ENCODE data around the gene SPECC1. TPM values are rescaled to one million over a fixed set of nuclear protein-coding genes. Genes with fewer than 3 reads are reported as not detected.

SPECC1 gene
- total RNA-seq, 6 donors from 2014 or later = 21.8 to 65.0 (median 33.9) TPM

DNA sequence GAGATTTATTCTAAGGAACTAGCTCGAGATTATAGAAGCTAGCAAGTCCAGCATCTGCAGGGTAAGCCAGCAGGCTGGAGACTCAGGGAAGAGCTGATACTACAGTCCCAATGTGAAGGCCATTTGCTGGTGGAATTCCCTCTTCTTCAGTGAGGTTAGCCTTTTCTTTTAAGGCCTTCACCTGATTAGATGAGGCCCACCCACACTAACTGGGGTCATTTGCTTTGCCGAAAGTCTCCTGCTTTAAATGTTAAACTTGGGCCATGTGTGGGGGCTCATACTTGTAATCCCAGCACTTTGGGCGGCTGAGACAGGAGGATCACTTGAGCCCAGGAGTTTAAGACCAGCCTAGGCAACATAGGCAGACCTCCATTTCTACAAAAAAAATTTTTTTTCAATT, 289.9 kb downstream of the SPECC1 start:
- H3K4me3 ChIP-seq = no peak overlapping the region
- no peak for ATAC-seq (ENCODE audit: low FRiP score in 2 of 2)
- DNase-seq = no peak
- no peaks in the 10 kb centered on the region for H3K9me3 ChIP-seq
- H3K27ac ChIP-seq = no peak overlapping the region
- no peaks in the 10 kb centered on the region for H3K36me3 ChIP-seq
- H3K27me3 ChIP-seq = no peaks in the 10 kb centered on the region
- no peaks in the 10 kb centered on the region for H3K4me1 ChIP-seq
- TF ChIP-seq, protein P1, sequence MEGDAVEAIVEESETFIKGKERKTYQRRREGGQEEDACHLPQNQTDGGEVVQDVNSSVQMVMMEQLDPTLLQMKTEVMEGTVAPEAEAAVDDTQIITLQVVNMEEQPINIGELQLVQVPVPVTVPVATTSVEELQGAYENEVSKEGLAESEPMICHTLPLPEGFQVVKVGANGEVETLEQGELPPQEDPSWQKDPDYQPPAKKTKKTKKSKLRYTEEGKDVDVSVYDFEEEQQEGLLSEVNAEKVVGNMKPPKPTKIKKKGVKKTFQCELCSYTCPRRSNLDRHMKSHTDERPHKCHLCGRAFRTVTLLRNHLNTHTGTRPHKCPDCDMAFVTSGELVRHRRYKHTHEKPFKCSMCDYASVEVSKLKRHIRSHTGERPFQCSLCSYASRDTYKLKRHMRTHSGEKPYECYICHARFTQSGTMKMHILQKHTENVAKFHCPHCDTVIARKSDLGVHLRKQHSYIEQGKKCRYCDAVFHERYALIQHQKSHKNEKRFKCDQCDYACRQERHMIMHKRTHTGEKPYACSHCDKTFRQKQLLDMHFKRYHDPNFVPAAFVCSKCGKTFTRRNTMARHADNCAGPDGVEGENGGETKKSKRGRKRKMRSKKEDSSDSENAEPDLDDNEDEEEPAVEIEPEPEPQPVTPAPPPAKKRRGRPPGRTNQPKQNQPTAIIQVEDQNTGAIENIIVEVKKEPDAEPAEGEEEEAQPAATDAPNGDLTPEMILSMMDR (IDR thresholded peaks at IDR 0.05) = no peak
- TF ChIP-seq POLR2A (IDR thresholded peaks at IDR 0.05) (no peak), POLR2AphosphoS5 (IDR thresholded peaks at IDR 0.05) (no peak), EP300 (IDR thresholded peaks at IDR 0.05) (no peak)
- WGBS, 2 donors = 82 to 100% methylated on average over 2 to 3 of the region's 3 CpGs

DNA sequence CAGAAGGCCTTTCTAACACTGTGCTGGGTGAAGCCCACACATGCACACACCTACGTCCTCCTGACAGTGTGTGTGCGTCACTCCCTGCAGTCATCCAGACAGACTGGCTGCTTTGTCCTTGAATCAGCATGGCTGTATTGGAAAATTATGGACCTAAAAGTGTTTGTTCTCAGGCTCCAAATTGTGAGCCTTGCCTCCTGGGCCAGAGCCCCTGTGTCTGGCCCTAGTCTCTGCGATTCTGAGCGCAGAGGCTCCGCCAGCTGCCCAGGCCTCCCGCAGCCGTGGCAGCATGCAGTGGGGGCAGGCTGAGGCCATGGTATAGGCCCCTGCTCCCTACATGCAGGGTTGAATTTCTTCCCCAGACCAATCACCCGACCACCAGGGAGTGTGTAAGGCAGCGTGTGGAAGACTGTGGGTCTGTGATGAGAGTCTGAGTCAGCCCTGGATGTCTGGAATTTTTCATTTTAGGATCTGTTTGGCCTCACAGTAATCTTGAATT, 291.3 kb downstream of the SPECC1 start:
- no peaks in the 10 kb centered on the region for H3K9me3 ChIP-seq
- ATAC-seq (ENCODE audit: low FRiP score in 2 of 2) = peak in 1 of 2 donors; percentile 41
- no peak overlapping the region for H3K4me3 ChIP-seq
- WGBS, 2 donors = 91 to 93% methylated on average over 8 to 9 of the region's 9 CpGs
- H3K27ac ChIP-seq = no peak overlapping the region
- H3K4me1 ChIP-seq = no peaks in the 10 kb centered on the region
- no peaks in the 10 kb centered on the region for H3K27me3 ChIP-seq
- no peaks in the 10 kb centered on the region for H3K36me3 ChIP-seq
- TF ChIP-seq EP300 (IDR thresholded peaks at IDR 0.05) = no peak
- no peak for TF ChIP-seq POLR2A (IDR thresholded peaks at IDR 0.05)
- TF ChIP-seq POLR2AphosphoS5 (IDR thresholded peaks at IDR 0.05) = no peak
- TF ChIP-seq, protein P1 (IDR thresholded peaks at IDR 0.05) = no peak
- no peak for DNase-seq

DNA sequence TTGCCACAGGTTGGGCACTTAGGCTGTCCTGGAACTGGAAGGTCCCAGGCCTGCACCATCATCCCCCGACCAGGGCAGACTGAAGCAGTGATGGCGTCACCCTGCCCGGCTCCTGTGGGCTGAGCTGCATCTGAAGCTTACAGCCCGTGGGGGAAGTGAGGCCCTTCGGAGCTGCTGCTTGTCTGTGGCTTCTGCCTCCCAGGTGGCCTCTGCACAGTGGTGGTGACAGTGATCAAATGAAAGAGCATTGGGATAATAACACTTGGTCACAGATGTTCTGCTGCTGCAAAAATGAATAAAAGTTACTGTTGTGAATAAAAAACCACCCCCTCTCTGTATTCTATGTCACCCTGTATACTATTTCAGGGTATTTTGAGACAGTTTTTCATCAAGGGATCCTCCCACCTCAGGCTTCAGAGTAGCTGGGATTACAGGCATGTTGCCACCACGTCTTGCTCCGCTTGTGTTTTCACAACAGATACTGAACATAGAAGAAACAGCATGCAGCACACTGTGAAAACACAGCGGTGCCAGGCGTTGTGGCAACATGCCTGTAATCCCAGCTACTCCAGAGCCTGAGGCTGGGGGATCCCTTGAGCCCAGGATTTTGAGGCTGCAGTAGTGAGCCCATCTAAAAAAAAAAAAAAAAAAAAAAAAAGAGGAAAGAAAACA, 293.2 kb downstream of the SPECC1 start:
- ATAC-seq (ENCODE audit: low FRiP score in 2 of 2) = no peak
- no peak for TF ChIP-seq EP300 (IDR thresholded peaks at IDR 0.05)
- TF ChIP-seq, protein P1 (IDR thresholded peaks at IDR 0.05) = no peak
- TF ChIP-seq POLR2AphosphoS5 (IDR thresholded peaks at IDR 0.05) = no peak
- no peak for TF ChIP-seq POLR2A (IDR thresholded peaks at IDR 0.05)
- Histone ChIP-seq H3K36me3 (peaks cover 0 to 1% (median 0%) of the 10 kb centered on the region in 4 donors), H3K27me3 (no peaks in the 10 kb centered on the region), H3K27ac (no peak overlapping the region), H3K4me1 (no peaks in the 10 kb centered on the region), H3K4me3 (no peak overlapping the region), H3K9me3 (peaks cover 6 to 15% (median 11%) of the 10 kb centered on the region in 4 donors)
- no peak for DNase-seq
- WGBS, 2 donors = 73 to 79% methylated on average over 8 to 9 of the region's 9 CpGs

DNA sequence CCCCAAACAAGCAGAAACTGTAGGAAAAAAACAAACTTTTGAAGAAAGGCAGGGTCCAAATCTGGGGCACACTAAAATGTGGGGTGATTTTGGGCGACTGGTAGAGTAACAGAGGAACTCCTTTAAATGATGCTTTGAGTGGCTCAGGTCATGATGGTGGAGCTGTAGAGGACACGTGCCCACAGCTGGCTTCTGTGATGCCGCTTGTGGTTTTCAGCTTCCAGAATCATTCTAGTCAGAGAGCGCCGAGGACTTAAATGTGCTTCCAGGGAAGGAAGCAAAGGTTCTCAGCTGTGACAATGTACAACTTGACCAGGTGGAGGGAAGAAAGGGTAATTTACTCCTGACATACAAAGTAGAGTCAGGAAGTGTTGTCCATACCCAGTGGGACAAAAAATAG, 295.8 kb downstream of the SPECC1 start:
- DNase-seq = no peak
- no peak for TF ChIP-seq POLR2A (IDR thresholded peaks at IDR 0.05)
- no peak for TF ChIP-seq POLR2AphosphoS5 (IDR thresholded peaks at IDR 0.05)
- no peak for TF ChIP-seq EP300 (IDR thresholded peaks at IDR 0.05)
- TF ChIP-seq, protein P1 (IDR thresholded peaks at IDR 0.05) = no peak
- H3K36me3 ChIP-seq = peaks cover 0 to 3% (median 0%) of the 10 kb centered on the region in 4 donors
- H3K27me3 ChIP-seq = no peaks in the 10 kb centered on the region
- no peaks in the 10 kb centered on the region for H3K4me1 ChIP-seq
- peaks cover 6 to 16% (median 16%) of the 10 kb centered on the region in 4 donors for H3K9me3 ChIP-seq
- H3K27ac ChIP-seq = no peak overlapping the region
- WGBS, 2 donors = 79 to 87% methylated on average over 5 of the region's 5 CpGs
- no peak overlapping the region for H3K4me3 ChIP-seq
- no peak for ATAC-seq (ENCODE audit: low FRiP score in 2 of 2)

DNA sequence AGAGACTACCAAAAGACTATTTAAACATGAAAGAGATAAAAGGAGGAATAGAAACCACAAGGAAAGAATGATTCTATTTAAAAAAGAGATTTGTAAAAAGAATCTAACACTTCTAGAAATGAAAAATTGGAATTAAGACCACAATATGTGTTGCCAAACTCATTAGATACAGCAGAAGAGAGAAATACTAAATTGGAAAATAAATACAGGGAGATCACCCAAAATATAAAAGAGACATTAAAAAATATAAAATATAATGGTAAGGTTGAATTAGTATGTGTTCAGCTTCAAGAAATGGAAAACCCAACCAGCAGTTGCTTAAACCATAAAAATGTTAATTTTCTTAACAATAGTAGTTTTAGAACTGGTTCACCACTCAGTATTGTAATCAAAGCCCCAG, 297.8 kb downstream of the SPECC1 start:
- Histone ChIP-seq H3K36me3 (peaks cover 0 to 3% (median 0%) of the 10 kb centered on the region in 4 donors), H3K27ac (no peak overlapping the region), H3K4me1 (no peaks in the 10 kb centered on the region), H3K9me3 (peaks cover 6 to 16% (median 16%) of the 10 kb centered on the region in 4 donors), H3K4me3 (no peak overlapping the region), H3K27me3 (no peaks in the 10 kb centered on the region)
- ATAC-seq (ENCODE audit: low FRiP score in 2 of 2) (no peak), DNase-seq (no peak)
- TF ChIP-seq EP300 (IDR thresholded peaks at IDR 0.05) = no peak
- no peak for TF ChIP-seq POLR2A (IDR thresholded peaks at IDR 0.05)
- TF ChIP-seq POLR2AphosphoS5 (IDR thresholded peaks at IDR 0.05) = no peak
- TF ChIP-seq, protein P1 (IDR thresholded peaks at IDR 0.05) = no peak
